Posterior cingulate gyrus (tissue), 11 donors: ENCODE measurements around the gene CDRT15.
"Not testable (repeated sequence)": the region's sequence is repeated elsewhere in the genome, so short reads cannot be mapped to it uniquely, and the experiment has no call there.

Experiments used
- DNase-seq, 10 donors: peaks; one replicate each; pipeline versions ENCODE4 v3.0.0 to v3.0.0-alpha.2; 2020 to 2021; ENCODE audit warnings: mixed read lengths in 3 of 10
- intact Hi-C: fragments of 100-400 bp; cut with DNase I; formaldehyde crosslinking; loops from one replicate; pipeline ENCODE4 v1.15.1; 2023

The CDRT15 gene

DNA sequence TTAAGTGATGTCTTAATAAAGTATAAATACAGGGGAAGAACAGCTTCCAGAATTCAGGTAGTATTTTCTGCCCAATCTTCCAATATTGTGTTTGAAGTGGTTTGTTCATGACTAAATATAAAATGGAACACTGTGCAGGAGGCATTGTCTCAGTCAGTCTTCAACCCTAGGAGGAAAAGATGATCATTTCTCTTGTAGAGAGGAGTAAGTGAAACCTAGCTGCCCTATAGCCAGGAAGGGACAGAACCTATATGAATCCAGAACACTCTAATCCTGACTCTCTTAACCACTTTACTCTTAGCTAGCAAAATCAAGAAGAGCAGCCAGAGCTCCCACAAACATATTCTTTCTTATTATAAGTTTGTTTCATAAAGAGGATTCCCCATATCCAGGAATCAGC is 45.2 kb downstream of the CDRT15 start:
- intact Hi-C loops, DNase-seq: not testable (repeated sequence)

GRCh38 chr17:14190774-14191173 is 45.9 kb downstream of the CDRT15 start:
- intact Hi-C loops, result not testable (repeated sequence)

DNA sequence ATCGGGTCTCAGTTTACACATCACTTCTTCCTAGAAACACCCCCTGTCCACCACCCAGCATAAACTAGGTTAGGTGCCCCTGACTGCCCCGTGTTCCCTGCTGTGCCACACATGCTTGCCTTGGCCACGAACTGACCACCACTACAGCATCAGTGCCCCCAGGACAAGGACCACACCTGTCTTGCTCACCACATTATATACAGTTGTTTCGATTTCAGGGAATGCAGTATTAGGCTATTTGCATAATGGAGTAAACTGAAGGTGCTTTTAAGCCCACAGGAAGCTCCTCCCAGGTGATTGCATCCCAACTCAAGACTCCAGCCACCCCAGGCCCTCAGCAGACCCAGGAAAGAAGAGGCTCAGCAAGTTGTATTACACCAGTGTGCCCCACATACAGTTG is 50.2 kb downstream of the CDRT15 start:
- DNase-seq, intact Hi-C loops: not testable (repeated sequence)

More at GRCh38 chr17:14190774-14191173, 45.9 kb downstream of the CDRT15 start:
- not testable (repeated sequence) for DNase-seq
